GM12891 (cell line): ENCODE data around the gene DBNDD2.

Experiments
- POLR2A ChIP-seq: IDR thresholded peaks from 2 replicates; pipeline ENCODE4 v1.6.1; 2011; ENCODE audit warnings: low read depth, low read length, control low read depth
- POLR2AphosphoS5 ChIP-seq: IDR thresholded peaks from 2 replicates; pipeline ENCODE4 v1.6.1; 2011; ENCODE audit warnings: low read depth, low read length, control low read depth
- POU2F2 ChIP-seq: IDR thresholded peaks from 2 replicates; pipeline ENCODE4 v1.6.1; 2011; ENCODE audit warnings: low read depth, mild to moderate bottlenecking, control low read depth, low read length, moderate library complexity

DNA sequence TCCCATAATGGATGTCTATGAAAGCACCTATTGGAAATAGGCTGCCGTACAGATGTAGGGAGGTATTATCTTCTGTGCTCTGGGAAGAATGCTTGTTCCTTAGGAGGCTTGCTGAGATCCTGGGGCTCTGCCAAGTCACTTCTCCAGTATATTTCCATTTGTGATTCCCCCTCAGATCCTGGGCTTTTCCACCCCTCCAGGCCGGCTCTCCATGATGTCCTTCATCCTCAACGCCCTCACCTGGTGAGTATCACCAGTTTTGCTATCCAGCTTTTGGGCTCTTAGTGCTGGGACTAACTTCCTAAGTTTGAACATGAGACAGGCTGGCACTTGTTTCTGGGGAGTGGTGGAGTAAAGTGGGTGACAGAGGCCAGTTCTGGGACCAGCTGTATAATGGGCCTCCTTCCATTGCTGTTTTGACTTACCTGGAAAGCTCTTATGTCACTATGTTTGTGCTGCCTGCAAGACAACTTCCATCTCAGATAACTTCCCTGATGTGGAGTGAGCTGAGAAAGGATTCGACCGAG, 42.6 kb upstream of the DBNDD2 start:
- TF ChIP-seq POLR2AphosphoS5 (no peak), POLR2A (no peak), POU2F2 (no peak)
